ENCODE results near the gene C1orf74. TPM values are rescaled to one million over a fixed set of nuclear protein-coding genes. Genes with fewer than 3 reads are reported as not detected.

The C1orf74 gene
- total and polyA plus RNA-seq, 2 donors (not counting 3 experiments of a cell fraction or from before 2014, with no cell fraction given) = 2.4 to 3.0 TPM

DNA sequence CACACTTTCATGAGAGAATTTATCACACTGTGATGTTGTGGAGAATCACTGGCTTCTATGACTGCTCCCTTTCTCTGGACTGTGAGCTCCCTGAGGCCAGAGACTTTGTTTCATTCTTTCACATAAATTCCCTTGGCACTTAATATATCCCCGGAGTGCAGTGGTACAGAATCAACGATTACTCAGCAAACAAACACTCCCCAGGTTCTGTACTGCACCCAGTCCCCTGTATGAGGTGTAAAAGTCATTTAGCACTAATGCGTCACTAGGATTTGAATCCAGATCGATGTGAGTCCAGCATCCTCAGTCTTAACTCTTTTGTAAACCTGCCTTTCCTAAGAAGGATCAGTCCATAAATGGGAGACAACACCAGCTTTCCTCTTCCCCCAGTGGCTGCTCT lies 36.6 kb upstream of the C1orf74 start:
- BruUV-seq (replicated peaks) = no TSS peak
- H3K4me3 ChIP-seq (replicated peaks in 1 of 3; ENCODE audit: insufficient read depth in 1 of 3, low read depth in 1 of 3, low read length in 3 of 3) = no peak overlapping the region
- H2AFZ ChIP-seq (ENCODE audit: low read depth, low read length) = no peak overlapping the region
- no peaks in the 10 kb centered on the region for H4K20me1 ChIP-seq (replicated peaks; ENCODE audit: control insufficient read depth, extremely low read depth, insufficient read depth, low read length)
- no peaks in the 10 kb centered on the region for H3K9me3 ChIP-seq (replicated peaks; ENCODE audit: control insufficient read depth, insufficient read depth, low read length)
- no peaks in the 10 kb centered on the region for H3K79me2 ChIP-seq (ENCODE audit: control insufficient read depth, insufficient read depth, low read length)
- no peak overlapping the region for H3K27ac ChIP-seq (ENCODE audit: insufficient read depth, low read depth, low read length)
- FAIRE-seq (no peak), DNase-seq (ENCODE audit: low read depth, low spot score) (no peak)
- dilution Hi-C loops (cut with MboI; ENCODE audit: extremely low pct_ligation_motif_present, low sequenced_read_pairs) = no loop called here
- ChIA-PET CTCF (interaction anchor here (0.9 to 6.1 kb wide), 3 partner anchors 9 to 37 kb away, joined by 3 to 109 read pairs (median 59); partner anchors contain the start of gene C1orf74), POLR2A (no interaction called here)
- peaks cover 28% of the 10 kb centered on the region for H3K4me1 ChIP-seq (ENCODE audit: control insufficient read depth, extremely low read depth, insufficient read depth, low read length)
- intact Hi-C loops (cut with micrococcal nuclease) = no loop called here
- H3K9me1 ChIP-seq (replicated peaks; ENCODE audit: control insufficient read depth, extremely low read depth, insufficient read depth, low read length) = no peaks in the 10 kb centered on the region
- no peaks in the 10 kb centered on the region for H3K36me3 ChIP-seq (ENCODE audit: control insufficient read depth in 2 of 2, extremely low read depth in 1 of 2, insufficient read depth in 2 of 2, low read length in 2 of 2)
- no peaks in the 10 kb centered on the region for H3K27me3 ChIP-seq (ENCODE audit: control insufficient read depth in 2 of 2, insufficient read depth in 2 of 2, low read length in 2 of 2)
- TF ChIP-seq FOS (IDR thresholded peaks at IDR 0.05; ENCODE audit: borderline replicate concordance, insufficient read depth, low read length) = no peak
- TF ChIP-seq, protein P1, sequence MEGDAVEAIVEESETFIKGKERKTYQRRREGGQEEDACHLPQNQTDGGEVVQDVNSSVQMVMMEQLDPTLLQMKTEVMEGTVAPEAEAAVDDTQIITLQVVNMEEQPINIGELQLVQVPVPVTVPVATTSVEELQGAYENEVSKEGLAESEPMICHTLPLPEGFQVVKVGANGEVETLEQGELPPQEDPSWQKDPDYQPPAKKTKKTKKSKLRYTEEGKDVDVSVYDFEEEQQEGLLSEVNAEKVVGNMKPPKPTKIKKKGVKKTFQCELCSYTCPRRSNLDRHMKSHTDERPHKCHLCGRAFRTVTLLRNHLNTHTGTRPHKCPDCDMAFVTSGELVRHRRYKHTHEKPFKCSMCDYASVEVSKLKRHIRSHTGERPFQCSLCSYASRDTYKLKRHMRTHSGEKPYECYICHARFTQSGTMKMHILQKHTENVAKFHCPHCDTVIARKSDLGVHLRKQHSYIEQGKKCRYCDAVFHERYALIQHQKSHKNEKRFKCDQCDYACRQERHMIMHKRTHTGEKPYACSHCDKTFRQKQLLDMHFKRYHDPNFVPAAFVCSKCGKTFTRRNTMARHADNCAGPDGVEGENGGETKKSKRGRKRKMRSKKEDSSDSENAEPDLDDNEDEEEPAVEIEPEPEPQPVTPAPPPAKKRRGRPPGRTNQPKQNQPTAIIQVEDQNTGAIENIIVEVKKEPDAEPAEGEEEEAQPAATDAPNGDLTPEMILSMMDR (IDR thresholded peaks at IDR 0.05; ENCODE audit: extremely low read depth in 1 of 2, insufficient read depth in 1 of 2, low read depth in 1 of 2, low read length in 2 of 2) = no peak
- H3K9ac ChIP-seq (replicated peaks; ENCODE audit: extremely low read depth, insufficient read depth, low read length) = no peak overlapping the region
- H3K4me2 ChIP-seq (ENCODE audit: insufficient read depth, low read length) = no peak overlapping the region

DNA sequence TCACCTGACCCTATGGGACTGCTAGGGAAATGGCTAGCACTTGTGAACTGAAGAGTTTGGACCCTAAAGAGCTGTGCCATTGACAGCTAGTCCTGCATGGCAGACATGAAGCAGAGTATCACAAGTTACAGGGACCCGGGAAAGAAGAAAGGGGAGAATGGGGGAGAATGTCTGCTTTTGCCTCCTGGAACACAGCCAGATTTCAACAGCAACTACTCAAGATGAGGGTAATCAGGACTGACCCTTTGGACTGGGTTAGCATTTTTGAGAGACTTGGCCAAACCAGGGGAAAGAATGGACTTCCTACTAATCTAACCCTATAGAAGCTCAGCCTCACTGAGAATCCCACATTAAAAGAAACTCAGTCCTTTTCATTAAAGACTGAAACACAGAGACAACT lies 34.7 kb upstream of the C1orf74 start:
- intact Hi-C loops (cut with micrococcal nuclease) = no loop called here
- no peak overlapping the region for H3K9ac ChIP-seq (replicated peaks; ENCODE audit: extremely low read depth, insufficient read depth, low read length)
- H3K9me3 ChIP-seq (replicated peaks; ENCODE audit: control insufficient read depth, insufficient read depth, low read length) = no peaks in the 10 kb centered on the region
- H3K4me1 ChIP-seq (ENCODE audit: control insufficient read depth, extremely low read depth, insufficient read depth, low read length) = peaks cover 15% of the 10 kb centered on the region
- no peak overlapping the region for H2AFZ ChIP-seq (ENCODE audit: low read depth, low read length)
- no peak for FAIRE-seq
- H3K27me3 ChIP-seq (ENCODE audit: control insufficient read depth in 2 of 2, insufficient read depth in 2 of 2, low read length in 2 of 2) = no peaks in the 10 kb centered on the region
- no peak for TF ChIP-seq EZH2 (IDR thresholded peaks at IDR 0.05; ENCODE audit: borderline replicate concordance, low read depth, low read length, severe bottlenecking)
- TF ChIP-seq POLR2AphosphoS5 (IDR thresholded peaks at IDR 0.05; ENCODE audit: insufficient read depth, low read depth, low read length) = no peak
- TF ChIP-seq, protein P2, sequence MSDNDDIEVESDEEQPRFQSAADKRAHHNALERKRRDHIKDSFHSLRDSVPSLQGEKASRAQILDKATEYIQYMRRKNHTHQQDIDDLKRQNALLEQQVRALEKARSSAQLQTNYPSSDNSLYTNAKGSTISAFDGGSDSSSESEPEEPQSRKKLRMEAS (IDR thresholded peaks at IDR 0.05; ENCODE audit: insufficient read depth, insufficient read length) = no peak
- TF ChIP-seq FOS (IDR thresholded peaks at IDR 0.05; ENCODE audit: borderline replicate concordance, insufficient read depth, low read length) = no peak
- TF ChIP-seq POLR2A (IDR thresholded peaks at IDR 0.05; ENCODE audit: low read depth, low read length) = no peak
- TF ChIP-seq JUN (IDR thresholded peaks at IDR 0.05; ENCODE audit: borderline replicate concordance, insufficient read depth, insufficient read length, low read depth) = no peak
- no peak for TF ChIP-seq MYC (IDR thresholded peaks at IDR 0.05; ENCODE audit: low read depth, low read length)
- no peak for TF ChIP-seq GATA2 (IDR thresholded peaks at IDR 0.05; ENCODE audit: insufficient read depth, insufficient read length, low read depth, low read length)
- TF ChIP-seq, protein P1 (IDR thresholded peaks at IDR 0.05; ENCODE audit: extremely low read depth in 1 of 2, insufficient read depth in 1 of 2, low read depth in 1 of 2, low read length in 2 of 2) = no peak
- H3K36me3 ChIP-seq (ENCODE audit: control insufficient read depth in 2 of 2, extremely low read depth in 1 of 2, insufficient read depth in 2 of 2, low read length in 2 of 2) = no peaks in the 10 kb centered on the region
- no peaks in the 10 kb centered on the region for H3K9me1 ChIP-seq (replicated peaks; ENCODE audit: control insufficient read depth, extremely low read depth, insufficient read depth, low read length)
- DNase-seq (ENCODE audit: low read depth, low spot score) = no peak
- dilution Hi-C loops (cut with MboI; ENCODE audit: extremely low pct_ligation_motif_present, low sequenced_read_pairs) = no loop called here
- H3K4me3 ChIP-seq (replicated peaks in 1 of 3; ENCODE audit: insufficient read depth in 1 of 3, low read depth in 1 of 3, low read length in 3 of 3) = no peak overlapping the region
- no peaks in the 10 kb centered on the region for H3K79me2 ChIP-seq (ENCODE audit: control insufficient read depth, insufficient read depth, low read length)
- no peaks in the 10 kb centered on the region for H4K20me1 ChIP-seq (replicated peaks; ENCODE audit: control insufficient read depth, extremely low read depth, insufficient read depth, low read length)
- ChIA-PET CTCF (interaction anchor here (6.1 kb wide), 1 partner anchor 7 kb away, joined by 109 read pairs; no protein-coding TSS in a partner anchor), POLR2A (no interaction called here)
- no TSS peak for BruUV-seq (replicated peaks)
- H3K4me2 ChIP-seq (ENCODE audit: insufficient read depth, low read length) = no peak overlapping the region
- no peak overlapping the region for H3K27ac ChIP-seq (ENCODE audit: insufficient read depth, low read depth, low read length)
